K562 (cell line): Measurements from ENCODE around the gene HYOU1. TPM values are rescaled to one million over a fixed set of nuclear protein-coding genes. Genes with fewer than 3 reads are reported as not detected.

Source experiments
- ARID1B ChIP-seq: fragments of 450-650 bp; IDR thresholded peaks from 2 replicates; pipeline ENCODE4 v1.6.1; 2016; ENCODE audit warnings: antibody characterized with exemption, mild to moderate bottlenecking, inconsistent platforms
- CTBP1 ChIP-seq: fragments of 450-650 bp; IDR thresholded peaks from 2 replicates; pipeline ENCODE4 v1.6.1; 2016; ENCODE audit warnings: borderline replicate concordance
- HEY1 ChIP-seq: fragments of 250-450 bp; sonication (Bioruptor Pico); IDR thresholded peaks from 2 replicates; pipeline ENCODE4 v1.5.0; 2020; ENCODE audit warnings: mild to moderate bottlenecking, moderate library complexity, borderline replicate concordance
- KAT8 ChIP-seq: fragments of 450-650 bp; IDR thresholded peaks from 2 replicates; pipeline ENCODE4 v1.6.1; 2016; ENCODE audit warnings: low read depth, mild to moderate bottlenecking
- LARP7 ChIP-seq: fragments of 450-650 bp; IDR thresholded peaks from 2 replicates; pipeline ENCODE4 v1.6.1; 2016
- MEF2A ChIP-seq: IDR thresholded peaks from 2 replicates; pipeline ENCODE4 v1.6.1; 2011; ENCODE audit warnings: low read depth, mild to moderate bottlenecking, low read length, moderate library complexity; ENCODE audit not compliant: control insufficient read depth
- MTA1 ChIP-seq: fragments of 450-650 bp; IDR thresholded peaks from 2 replicates; pipeline ENCODE4 v1.6.1; 2017; ENCODE audit warnings: borderline replicate concordance
- PCBP1 ChIP-seq: fragments of 200-400 bp; formaldehyde crosslinking; IDR thresholded peaks from 2 replicates; pipeline ENCODE4 v1.6.1; 2018; ENCODE audit warnings: mild to moderate bottlenecking, low read depth, low read length; ENCODE audit not compliant: poor library complexity, severe bottlenecking
- PHB2 ChIP-seq: fragments of 450-650 bp; IDR thresholded peaks from 2 replicates; pipeline ENCODE4 v1.6.1; 2017; ENCODE audit warnings: low read depth
- POLR2B ChIP-seq: fragments of 450-650 bp; IDR thresholded peaks from 2 replicates; pipeline ENCODE4 v1.6.1; 2018; ENCODE audit warnings: low read depth; ENCODE audit not compliant: partially characterized antibody
- RBM22 ChIP-seq: fragments of 200-400 bp; formaldehyde crosslinking; IDR thresholded peaks from 2 replicates; pipeline ENCODE4 v1.6.1; 2018; ENCODE audit warnings: low read length, low read depth; ENCODE audit not compliant: poor library complexity, severe bottlenecking
- ZNF239 ChIP-seq: fragments of 250-450 bp; sonication (Bioruptor Pico); IDR thresholded peaks from 2 replicates; pipeline ENCODE4 v1.4.0; 2020; ENCODE audit warnings: mild to moderate bottlenecking
- ZNF780A ChIP-seq: fragments of 250-450 bp; sonication (Bioruptor Pico); IDR thresholded peaks from 2 replicates; pipeline ENCODE4 v1.5.0; 2021; ENCODE audit warnings: mild to moderate bottlenecking
- polyA plus RNA-seq, 8 experiments: library from polyadenylated mRNA; depleted of rRNA in 4 of 8; stranded (reverse) in 5 of 8; unstranded in 3 of 8; fragments of >200 nt; fragmentation: Nextera tagmentation in 2 of 8; fragmentation: Illumina TruSeq in 1 of 8; extraction: Ambion mirVana in 2 of 8; extraction: Trizol in 1 of 8; gene quantifications; 2 replicates each; pipeline versions ENCODE4 v1.2.1 to v1.2.3, GENCODE V29; 2011 to 2014; ENCODE audit warnings: inconsistent platforms in 1 of 8, missing spikeins in 1 of 8
- total RNA-seq, 7 experiments: library from RNA; depleted of rRNA in 6 of 7; stranded (reverse); fragments of >200 nt in 6 of 7; fragmentation: Illumina TruSeq in 2 of 7; extraction: Trizol in 2 of 7; gene quantifications; 2 replicates each; pipeline versions ENCODE4 v1.2.1 to v1.2.3, GENCODE V29; 2011 to 2021; ENCODE audit warnings: low replicate concordance in 1 of 7
- TF ChIP-seq, protein P1 (sequence below): fragments of 450-650 bp; IDR thresholded peaks from 2 replicates; pipeline ENCODE4 v1.6.1; 2017; ENCODE audit warnings: mild to moderate bottlenecking, moderate library complexity
- TF ChIP-seq, protein P2 (sequence below): sonication (generic); formaldehyde crosslinking; IDR thresholded peaks from 2 replicates; pipeline ENCODE4 v1.8.1; 2023; ENCODE audit warnings: mild to moderate bottlenecking, missing genetic modification reagents
- TF ChIP-seq, protein P3 (sequence below): IDR thresholded peaks from 3 replicates; pipeline ENCODE4 v1.6.1; 2011; ENCODE audit warnings: borderline replicate concordance, mild to moderate bottlenecking; ENCODE audit not compliant: insufficient read length, insufficient read depth
- TF ChIP-seq, protein P4 (sequence below): sonication (generic); formaldehyde crosslinking; IDR thresholded peaks from 2 replicates; pipeline ENCODE4 v1.8.0; 2022; ENCODE audit warnings: mild to moderate bottlenecking, missing genetic modification reagents
- TF ChIP-seq, protein P5 (sequence below): fragments of 200-800 bp; sonication (Bioruptor generic); IDR thresholded peaks from 2 replicates; pipeline ENCODE4 v1.6.1; 2016; ENCODE audit warnings: missing genetic modification characterization, missing compliant biosample characterization

HYOU1 gene
- total and polyA plus RNA-seq, 9 of the 15 experiments (the other 6 are each of a cell fraction or from before 2014, with no cell fraction given) = 19.5 to 197 (median 128) TPM

DNA sequence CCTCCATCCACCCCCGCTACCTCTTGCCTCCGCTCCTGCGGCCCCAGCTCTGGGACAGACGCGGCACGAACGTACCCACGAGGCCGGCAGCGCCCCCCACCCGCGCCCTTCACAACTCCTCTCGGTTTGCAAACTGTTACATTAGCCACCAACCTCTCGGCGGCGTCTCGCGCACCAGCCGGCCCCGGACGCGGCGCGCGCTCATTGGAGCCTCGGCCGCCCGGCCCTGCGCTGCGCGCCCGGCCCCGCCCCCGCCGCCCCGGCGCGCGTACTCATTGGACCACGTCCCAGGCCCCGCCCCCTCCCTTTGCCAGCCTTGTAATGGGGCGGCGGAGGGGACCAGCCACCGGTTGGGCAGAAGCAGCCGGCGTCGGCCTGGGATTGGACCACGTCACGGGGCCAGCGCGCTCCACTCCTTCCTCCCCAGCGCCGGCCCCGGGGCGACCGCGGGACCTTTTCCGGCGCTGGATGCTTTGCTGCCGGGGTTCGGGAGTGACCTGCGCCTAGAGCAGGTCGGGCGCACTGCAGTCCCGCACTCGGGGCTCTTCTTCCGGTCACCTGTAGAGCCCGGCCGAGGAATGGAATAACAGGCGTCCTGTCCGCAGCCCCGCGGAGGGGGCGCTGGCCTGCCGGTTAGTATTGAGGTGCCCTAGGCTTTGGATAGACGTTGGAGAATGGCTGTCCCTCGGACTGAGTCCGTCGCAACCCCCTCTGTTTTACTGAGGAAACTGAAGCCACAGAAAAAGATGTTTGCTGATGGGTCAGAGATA is at the start of gene HYOU1 (continued):
- TF ChIP-seq, protein P1, sequence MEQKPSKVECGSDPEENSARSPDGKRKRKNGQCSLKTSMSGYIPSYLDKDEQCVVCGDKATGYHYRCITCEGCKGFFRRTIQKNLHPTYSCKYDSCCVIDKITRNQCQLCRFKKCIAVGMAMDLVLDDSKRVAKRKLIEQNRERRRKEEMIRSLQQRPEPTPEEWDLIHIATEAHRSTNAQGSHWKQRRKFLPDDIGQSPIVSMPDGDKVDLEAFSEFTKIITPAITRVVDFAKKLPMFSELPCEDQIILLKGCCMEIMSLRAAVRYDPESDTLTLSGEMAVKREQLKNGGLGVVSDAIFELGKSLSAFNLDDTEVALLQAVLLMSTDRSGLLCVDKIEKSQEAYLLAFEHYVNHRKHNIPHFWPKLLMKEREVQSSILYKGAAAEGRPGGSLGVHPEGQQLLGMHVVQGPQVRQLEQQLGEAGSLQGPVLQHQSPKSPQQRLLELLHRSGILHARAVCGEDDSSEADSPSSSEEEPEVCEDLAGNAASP = no peak
- TF ChIP-seq MTA1 (peak; percentile 86), HEY1 (CRISPR knock-in tag) (no peak), PCBP1 (peak; percentile 74), POLR2B (peak; percentile 46), ARID1B (no peak), CTBP1 (peak; percentile 93), LARP7 (no peak), PHB2 (no peak), RBM22 (peak; percentile 75), ZNF239 (CRISPR knock-in tag) (no peak), KAT8 (no peak), ZNF780A (CRISPR knock-in tag) (no peak), MEF2A (no peak)
- TF ChIP-seq, protein P2, sequence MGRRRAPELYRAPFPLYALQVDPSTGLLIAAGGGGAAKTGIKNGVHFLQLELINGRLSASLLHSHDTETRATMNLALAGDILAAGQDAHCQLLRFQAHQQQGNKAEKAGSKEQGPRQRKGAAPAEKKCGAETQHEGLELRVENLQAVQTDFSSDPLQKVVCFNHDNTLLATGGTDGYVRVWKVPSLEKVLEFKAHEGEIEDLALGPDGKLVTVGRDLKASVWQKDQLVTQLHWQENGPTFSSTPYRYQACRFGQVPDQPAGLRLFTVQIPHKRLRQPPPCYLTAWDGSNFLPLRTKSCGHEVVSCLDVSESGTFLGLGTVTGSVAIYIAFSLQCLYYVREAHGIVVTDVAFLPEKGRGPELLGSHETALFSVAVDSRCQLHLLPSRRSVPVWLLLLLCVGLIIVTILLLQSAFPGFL = peak; percentile 79; the same call in 1 of the 2 replicates
- TF ChIP-seq, protein P3, sequence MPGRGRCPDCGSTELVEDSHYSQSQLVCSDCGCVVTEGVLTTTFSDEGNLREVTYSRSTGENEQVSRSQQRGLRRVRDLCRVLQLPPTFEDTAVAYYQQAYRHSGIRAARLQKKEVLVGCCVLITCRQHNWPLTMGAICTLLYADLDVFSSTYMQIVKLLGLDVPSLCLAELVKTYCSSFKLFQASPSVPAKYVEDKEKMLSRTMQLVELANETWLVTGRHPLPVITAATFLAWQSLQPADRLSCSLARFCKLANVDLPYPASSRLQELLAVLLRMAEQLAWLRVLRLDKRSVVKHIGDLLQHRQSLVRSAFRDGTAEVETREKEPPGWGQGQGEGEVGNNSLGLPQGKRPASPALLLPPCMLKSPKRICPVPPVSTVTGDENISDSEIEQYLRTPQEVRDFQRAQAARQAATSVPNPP = no peak
- TF ChIP-seq, protein P4, sequence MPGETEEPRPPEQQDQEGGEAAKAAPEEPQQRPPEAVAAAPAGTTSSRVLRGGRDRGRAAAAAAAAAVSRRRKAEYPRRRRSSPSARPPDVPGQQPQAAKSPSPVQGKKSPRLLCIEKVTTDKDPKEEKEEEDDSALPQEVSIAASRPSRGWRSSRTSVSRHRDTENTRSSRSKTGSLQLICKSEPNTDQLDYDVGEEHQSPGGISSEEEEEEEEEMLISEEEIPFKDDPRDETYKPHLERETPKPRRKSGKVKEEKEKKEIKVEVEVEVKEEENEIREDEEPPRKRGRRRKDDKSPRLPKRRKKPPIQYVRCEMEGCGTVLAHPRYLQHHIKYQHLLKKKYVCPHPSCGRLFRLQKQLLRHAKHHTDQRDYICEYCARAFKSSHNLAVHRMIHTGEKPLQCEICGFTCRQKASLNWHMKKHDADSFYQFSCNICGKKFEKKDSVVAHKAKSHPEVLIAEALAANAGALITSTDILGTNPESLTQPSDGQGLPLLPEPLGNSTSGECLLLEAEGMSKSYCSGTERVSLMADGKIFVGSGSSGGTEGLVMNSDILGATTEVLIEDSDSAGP (CRISPR knock-in tag) = no peak
- TF ChIP-seq, protein P5, sequence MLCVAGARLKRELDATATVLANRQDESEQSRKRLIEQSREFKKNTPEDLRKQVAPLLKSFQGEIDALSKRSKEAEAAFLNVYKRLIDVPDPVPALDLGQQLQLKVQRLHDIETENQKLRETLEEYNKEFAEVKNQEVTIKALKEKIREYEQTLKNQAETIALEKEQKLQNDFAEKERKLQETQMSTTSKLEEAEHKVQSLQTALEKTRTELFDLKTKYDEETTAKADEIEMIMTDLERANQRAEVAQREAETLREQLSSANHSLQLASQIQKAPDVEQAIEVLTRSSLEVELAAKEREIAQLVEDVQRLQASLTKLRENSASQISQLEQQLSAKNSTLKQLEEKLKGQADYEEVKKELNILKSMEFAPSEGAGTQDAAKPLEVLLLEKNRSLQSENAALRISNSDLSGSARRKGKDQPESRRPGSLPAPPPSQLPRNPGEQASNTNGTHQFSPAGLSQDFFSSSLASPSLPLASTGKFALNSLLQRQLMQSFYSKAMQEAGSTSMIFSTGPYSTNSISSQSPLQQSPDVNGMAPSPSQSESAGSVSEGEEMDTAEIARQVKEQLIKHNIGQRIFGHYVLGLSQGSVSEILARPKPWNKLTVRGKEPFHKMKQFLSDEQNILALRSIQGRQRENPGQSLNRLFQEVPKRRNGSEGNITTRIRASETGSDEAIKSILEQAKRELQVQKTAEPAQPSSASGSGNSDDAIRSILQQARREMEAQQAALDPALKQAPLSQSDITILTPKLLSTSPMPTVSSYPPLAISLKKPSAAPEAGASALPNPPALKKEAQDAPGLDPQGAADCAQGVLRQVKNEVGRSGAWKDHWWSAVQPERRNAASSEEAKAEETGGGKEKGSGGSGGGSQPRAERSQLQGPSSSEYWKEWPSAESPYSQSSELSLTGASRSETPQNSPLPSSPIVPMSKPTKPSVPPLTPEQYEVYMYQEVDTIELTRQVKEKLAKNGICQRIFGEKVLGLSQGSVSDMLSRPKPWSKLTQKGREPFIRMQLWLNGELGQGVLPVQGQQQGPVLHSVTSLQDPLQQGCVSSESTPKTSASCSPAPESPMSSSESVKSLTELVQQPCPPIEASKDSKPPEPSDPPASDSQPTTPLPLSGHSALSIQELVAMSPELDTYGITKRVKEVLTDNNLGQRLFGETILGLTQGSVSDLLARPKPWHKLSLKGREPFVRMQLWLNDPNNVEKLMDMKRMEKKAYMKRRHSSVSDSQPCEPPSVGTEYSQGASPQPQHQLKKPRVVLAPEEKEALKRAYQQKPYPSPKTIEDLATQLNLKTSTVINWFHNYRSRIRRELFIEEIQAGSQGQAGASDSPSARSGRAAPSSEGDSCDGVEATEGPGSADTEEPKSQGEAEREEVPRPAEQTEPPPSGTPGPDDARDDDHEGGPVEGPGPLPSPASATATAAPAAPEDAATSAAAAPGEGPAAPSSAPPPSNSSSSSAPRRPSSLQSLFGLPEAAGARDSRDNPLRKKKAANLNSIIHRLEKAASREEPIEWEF (CRISPR knock-in tag) = no peak
